H9 (cell line): ENCODE results near the gene RSF1. TPM values are rescaled to one million over a fixed set of nuclear protein-coding genes. Genes with fewer than 3 reads are reported as not detected.
A peak's percentile ranks its signal among the peaks of the same experiment; 100 is the strongest.

Experiments
- DNase-seq: peaks from one replicate; pipeline ENCODE4 v3.0.0-alpha.2; 2017
- H2AFZ ChIP-seq: one replicate; pipeline ENCODE4 v1.6.1; 2013; ENCODE audit warnings: mild to moderate bottlenecking, low read length, control low read depth, moderate library complexity
- H2AK5ac ChIP-seq: 2 replicates; pipeline ENCODE4 v1.6.1; 2013; ENCODE audit warnings: low read length, control low read depth, mixed read lengths; ENCODE audit not compliant: insufficient read length
- H2BK120ac ChIP-seq: one replicate; pipeline ENCODE4 v1.6.1; 2013; ENCODE audit warnings: low read depth, mild to moderate bottlenecking, low read length, control low read depth, inconsistent platforms; ENCODE audit not compliant: poor library complexity, severe bottlenecking
- H2BK12ac ChIP-seq: 2 replicates; pipeline ENCODE4 v1.6.1; 2013; ENCODE audit warnings: low read length, control low read depth, mixed read lengths, low read depth; ENCODE audit not compliant: insufficient read length
- H2BK15ac ChIP-seq: 2 replicates; pipeline ENCODE4 v1.6.1; 2013; ENCODE audit warnings: low read depth, low read length, control low read depth
- H2BK20ac ChIP-seq: one replicate; pipeline ENCODE4 v1.6.1; 2013; ENCODE audit warnings: low read depth, mild to moderate bottlenecking, low read length, control low read depth, inconsistent platforms; ENCODE audit not compliant: poor library complexity, severe bottlenecking
- H2BK5ac ChIP-seq: 2 replicates; pipeline ENCODE4 v1.6.1; 2013; ENCODE audit warnings: low read length, control low read depth, mixed read lengths; ENCODE audit not compliant: insufficient read length
- H3K14ac ChIP-seq: 2 replicates; pipeline ENCODE4 v1.6.1; 2013; ENCODE audit warnings: low read length, control low read depth; ENCODE audit not compliant: insufficient read depth
- H3K18ac ChIP-seq: 2 replicates; pipeline ENCODE4 v1.6.1; 2013; ENCODE audit warnings: low read depth, mild to moderate bottlenecking, mixed read lengths, low read length, control low read depth; ENCODE audit not compliant: insufficient read length
- H3K23ac ChIP-seq: 2 replicates; pipeline ENCODE4 v1.6.1; 2013; ENCODE audit warnings: low read length, control low read depth, mixed read lengths, low read depth; ENCODE audit not compliant: insufficient read length
- H3K23me2 ChIP-seq: 2 replicates; pipeline ENCODE4 v1.6.1; 2013; ENCODE audit warnings: low read depth, mild to moderate bottlenecking, mixed read lengths, low read length, control low read depth; ENCODE audit not compliant: insufficient read length, poor library complexity, severe bottlenecking
- H3K27ac ChIP-seq: 2 replicates; pipeline ENCODE4 v1.5.1; 2013; ENCODE audit warnings: low read length, control low read depth, mixed read lengths, low read depth; ENCODE audit not compliant: insufficient read length
- H3K27me3 ChIP-seq: 2 replicates; pipeline ENCODE4 v1.6.1; 2013; ENCODE audit warnings: low read length, control low read depth, inconsistent platforms; ENCODE audit not compliant: insufficient read depth
- H3K4ac ChIP-seq: 2 replicates; pipeline ENCODE4 v1.6.1; 2013; ENCODE audit warnings: low read depth, mild to moderate bottlenecking, control low read depth, inconsistent platforms, low read length, moderate library complexity
- H3K4me1 ChIP-seq: 2 replicates; pipeline ENCODE4 v1.6.1; 2013; ENCODE audit warnings: low read length, control low read depth, inconsistent platforms; ENCODE audit not compliant: insufficient read depth
- H3K4me2 ChIP-seq: 2 replicates; pipeline ENCODE4 v1.6.1; 2013; ENCODE audit warnings: low read length, control low read depth, mixed read lengths; ENCODE audit not compliant: insufficient read length, insufficient read depth
- H3K56ac ChIP-seq: 2 replicates; pipeline ENCODE4 v1.6.1; 2013; ENCODE audit warnings: low read depth, mild to moderate bottlenecking, mixed read lengths, low read length, control low read depth; ENCODE audit not compliant: insufficient read length
- H3K79me1 ChIP-seq: 2 replicates; pipeline ENCODE4 v1.6.1; 2013; ENCODE audit warnings: low read depth, mild to moderate bottlenecking, moderate library complexity, low read length, control low read depth, inconsistent platforms; ENCODE audit not compliant: insufficient read depth, poor library complexity, severe bottlenecking
- H3K79me2 ChIP-seq: 2 replicates; pipeline ENCODE4 v1.6.1; 2013; ENCODE audit warnings: low read length, control low read depth, inconsistent platforms; ENCODE audit not compliant: insufficient read depth
- H3K9ac ChIP-seq: 2 replicates; pipeline ENCODE4 v1.6.1; 2013; ENCODE audit warnings: low read length, control low read depth, mixed read lengths; ENCODE audit not compliant: insufficient read length; ENCODE audit errors: extremely low read depth
- H3K9me3 ChIP-seq: one replicate; pipeline ENCODE4 v1.6.1; 2013; ENCODE audit warnings: low read depth, low read length, inconsistent platforms; ENCODE audit not compliant: control insufficient read depth
- H3T11ph ChIP-seq: one replicate; pipeline ENCODE4 v1.6.1; 2013; ENCODE audit warnings: mild to moderate bottlenecking, low read length, control low read depth, inconsistent platforms
- H4K20me1 ChIP-seq: one replicate; pipeline ENCODE4 v1.6.1; 2013; ENCODE audit not compliant: control insufficient read depth, insufficient read length, insufficient read depth
- H4K5ac ChIP-seq: 2 replicates; pipeline ENCODE4 v1.6.1; 2013; ENCODE audit warnings: low read depth, mild to moderate bottlenecking, mixed read lengths, low read length, control low read depth; ENCODE audit not compliant: insufficient read length
- H4K8ac ChIP-seq: replicated peaks from 2 replicates; pipeline ENCODE4 v1.6.1; 2013; ENCODE audit warnings: low read length, control low read depth, mixed read lengths, low read depth; ENCODE audit not compliant: insufficient read length
- H4K91ac ChIP-seq: 2 replicates; pipeline ENCODE4 v1.6.1; 2013; ENCODE audit warnings: low read depth, mild to moderate bottlenecking, moderate library complexity, mixed read lengths, low read length, control low read depth; ENCODE audit not compliant: insufficient read length
- H3K27ac Mint-ChIP-seq, 3 experiments: 2 replicates in 2 of 3; 3 replicates in 1 of 3; pipeline ENCODE4 v1.8.0; 2020 to 2021; ENCODE audit warnings: mixed read lengths in 3 of 3, mild to moderate bottlenecking in 1 of 3, moderate library complexity in 1 of 3
- H3K27me3 Mint-ChIP-seq: 2 replicates; pipeline ENCODE4 v1.8.0; 2021; ENCODE audit warnings: low read depth, mild to moderate bottlenecking, moderate library complexity, mixed read lengths
- H3K36me3 Mint-ChIP-seq, 3 experiments: 2 replicates in 2 of 3; 3 replicates in 1 of 3; pipeline ENCODE4 v1.8.0; 2020 to 2021; ENCODE audit warnings: low read depth in 3 of 3, mixed read lengths in 3 of 3; ENCODE audit not compliant: insufficient read depth in 1 of 3
- H3K4me1 Mint-ChIP-seq, 2 experiments: 2 replicates each; pipeline ENCODE4 v1.8.0; 2020; ENCODE audit warnings: mixed read lengths in 2 of 2
- H3K4me3 Mint-ChIP-seq, 2 experiments: 2 replicates in 1 of 2; 3 replicates in 1 of 2; pipeline ENCODE4 v1.8.0; 2020 to 2021; ENCODE audit warnings: mild to moderate bottlenecking in 2 of 2, mixed read lengths in 2 of 2, moderate library complexity in 1 of 2
- H3K9me3 Mint-ChIP-seq, 2 experiments: 2 replicates in 1 of 2; 3 replicates in 1 of 2; pipeline ENCODE4 v1.8.0; 2020; ENCODE audit warnings: mild to moderate bottlenecking in 2 of 2, mixed read lengths in 2 of 2, moderate library complexity in 1 of 2
- CTCF ChIP-seq: fragments of 200-600 bp; sonication (generic); conservative IDR thresholded peaks from 3 replicates; pipeline ENCODE4 v1.8.0; 2021; ENCODE audit warnings: antibody characterized with exemption, mild to moderate bottlenecking
- WGBS: extraction: QIAGEN DNeasy Blood & Tissue Kit; methylation state at CpG from one replicate; pipeline ENCODE4 v1.1.7; 2013; ENCODE audit warnings: missing lambda C conversion rate, low lambda C conversion rate, mixed read lengths; ENCODE audit not compliant: insufficient read length; ENCODE audit errors: extremely low coverage; 5-methylcytosine and 5-hydroxymethylcytosine counted together
- total RNA-seq: library from RNA; stranded (reverse); gene quantifications from 2 replicates; pipeline ENCODE4 v1.2.1, GENCODE V29; 2021

Gene RSF1
- total RNA-seq, 1 experiment from 2014 or later = 82.6 TPM

DNA sequence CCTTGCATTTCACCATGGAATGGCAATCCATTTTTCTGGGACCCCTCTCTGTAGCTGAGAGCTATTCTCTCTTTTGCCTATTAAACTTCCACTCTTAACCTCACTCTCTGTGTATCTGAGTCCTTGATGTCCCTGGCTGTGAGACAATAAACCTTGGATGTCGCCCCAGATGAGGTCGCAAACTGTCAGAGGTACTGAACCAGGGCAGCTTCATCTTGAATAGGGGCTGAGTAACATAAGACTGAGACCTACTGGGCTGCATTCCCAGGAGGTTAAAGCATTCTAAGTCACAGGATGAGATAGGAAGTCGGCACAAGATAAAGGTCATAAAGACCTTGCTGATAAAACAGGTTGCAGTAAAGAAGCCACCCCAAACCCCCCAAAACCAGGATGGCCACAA is 68.0 kb downstream of the RSF1 start:
- Histone ChIP-seq H4K20me1 (no peaks in the 10 kb centered on the region), H3K79me1 (peaks cover 5% of the 10 kb centered on the region), H4K5ac (no peak overlapping the region), H3K27ac (peak overlapping the region; percentile 53), H3K4ac (no peak overlapping the region), H2BK20ac (no peak overlapping the region), H2BK15ac (no peak overlapping the region), H3K9me3 (no peaks in the 10 kb centered on the region), H3K14ac (no peak overlapping the region), H3K27me3 (no peaks in the 10 kb centered on the region), H2BK5ac (no peak overlapping the region), H2AK5ac (no peak overlapping the region), H3K9ac (no peak overlapping the region), H3K18ac (no peak overlapping the region), H3K79me2 (peaks cover 3% of the 10 kb centered on the region), H3K56ac (no peak overlapping the region), H3T11ph (no peak overlapping the region), H2AFZ (no peak overlapping the region), H3K4me1 (peaks cover 13% of the 10 kb centered on the region; the same call in 1 of the 2 replicates), H2BK120ac (no peak overlapping the region), H3K23me2 (no peaks in the 10 kb centered on the region), H2BK12ac (no peak overlapping the region), H4K91ac (no peak overlapping the region), H3K4me2 (peak overlapping the region; percentile 45), H3K23ac (no peak overlapping the region), H4K8ac (no peak overlapping the region)
- H3K27ac Mint-ChIP-seq = peak overlapping the region; percentile 83 to 91 (median 89)
- no peak for TF ChIP-seq CTCF
- H3K27me3 Mint-ChIP-seq = no peaks in the 10 kb centered on the region; the same call in 1 of the 2 replicates
- WGBS = no CpG with 5 or more reads among the region's 3 CpGs
- DNase-seq = peak; percentile 31
- peak overlapping the region; percentile 44 to 49 for H3K4me3 Mint-ChIP-seq
- H3K9me3 Mint-ChIP-seq = no peaks in the 10 kb centered on the region
- H3K4me1 Mint-ChIP-seq = peaks cover 64 to 74% of the 10 kb centered on the region in 2 experiments
- H3K36me3 Mint-ChIP-seq = peaks cover 5 to 28% (median 12%) of the 10 kb centered on the region in 3 experiments; a peak in 6 of 7 replicates
